Testis (tissue), 2 donors: ENCODE data around the gene P2RX7.

Experiments used
- CTCF ChIP-seq, 3 experiments: fragments of 450-650 bp in 2 of 3; fragments of 200-600 bp in 1 of 3; sonication (generic) in 1 of 3; IDR thresholded peaks; one replicate each; pipeline ENCODE4 v1.5.1; 2016 to 2019; ENCODE audit warnings: antibody characterized with exemption in 3 of 3, mild to moderate bottlenecking in 2 of 3, moderate library complexity in 1 of 3
- POLR2A ChIP-seq: fragments of 450-650 bp; IDR thresholded peaks from one replicate; pipeline ENCODE4 v1.6.1; 2017; ENCODE audit warnings: antibody characterized with exemption, mild to moderate bottlenecking, moderate library complexity

- TF ChIP-seq CTCF (IDR thresholded peaks at IDR 0.05) = no peak
- TF ChIP-seq POLR2A = no peak
Observed at GRCh38 chr12:121089813-121090430, 42.8 kb upstream of the P2RX7 start.
